Activated T-helper 9 cell treated with anti-CD3 and anti-CD28 coated beads, Interleukin-2, amount 50 U/mL, for 16 hours (primary cell): ENCODE results near the gene SLC18A3.

Experiments used
- DNase-seq: peaks from one replicate; pipeline ENCODE4 v3.0.0-alpha.2; 2020; ENCODE audit warnings: low read depth

Gene SLC18A3

GRCh38 chr10:49651917-49652316 is 41.8 kb downstream of the SLC18A3 start:
- no peak for DNase-seq

- no peak for DNase-seq
These were observed 42.5 kb downstream of the SLC18A3 start for GRCh38 chr10:49652421-49653272.

- no peak for DNase-seq
These were observed 43.3 kb downstream of the SLC18A3 start for GRCh38 chr10:49653273-49653929.

- no peak for DNase-seq
These were observed 44.1 kb downstream of the SLC18A3 start for GRCh38 chr10:49654036-49654693.

GRCh38 chr10:49655099-49655498 is 45.0 kb downstream of the SLC18A3 start:
- DNase-seq = no peak

- DNase-seq = no peak
These were observed 46.9 kb downstream of the SLC18A3 start for GRCh38 chr10:49656845-49657493.

- no peak for DNase-seq
These were observed 47.5 kb downstream of the SLC18A3 start for GRCh38 chr10:49657606-49658005.

- no peak for DNase-seq
These were observed 51.2 kb downstream of the SLC18A3 start for GRCh38 chr10:49661140-49661856.
